ENCODE measurements around the gene MSN. TPM values are rescaled to one million over a fixed set of nuclear protein-coding genes. Genes with fewer than 3 reads are reported as not detected.

MSN gene
- total RNA-seq: 148 and 485 TPM in 2 replicates

GRCh38 chrX:65667503-65668376 is at the start of gene MSN:
MSN (plus strand) TSS chrX:65667654; CDS start chrX:65667842, 188 bp downstream.

Other genes with a start within 250 kb of the MSN start
- gene LAS1L, start 132.9 kb upstream of the MSN start, total RNA-seq: 13.2 and 38.2 TPM in 2 replicates